Kidney (tissue), 14 donors: ENCODE measurements around the gene TEX54. TPM values are rescaled to one million over a fixed set of nuclear protein-coding genes. Genes with fewer than 3 reads are reported as not detected.

Experiments used
- DNase-seq, 5 donors: peaks; one replicate each; pipeline ENCODE4 v3.0.0-alpha.2; 2013 to 2020
- FAIRE-seq: peaks from 2 replicates; lab custom pipeline; 2012; peaks lifted over from hg19 to GRCh38; lab: Jason Lieb, UNC
- H3K27ac ChIP-seq, 2 donors: one replicate each; pipeline ENCODE4 v1.7.0; 2013; ENCODE audit warnings: low read depth in 2 of 2, low read length in 2 of 2, inconsistent platforms in 1 of 2
- H3K27me3 ChIP-seq: one replicate; pipeline ENCODE4 v1.7.1; 2013; ENCODE audit warnings: low read length, inconsistent platforms; ENCODE audit not compliant: control insufficient read depth, insufficient read depth
- H3K36me3 ChIP-seq, 3 donors: one replicate each; pipeline versions ENCODE4 v1.7.0 to v1.7.1; 2013; ENCODE audit warnings: low read length in 3 of 3, control low read depth in 1 of 3, inconsistent platforms in 1 of 3; ENCODE audit not compliant: insufficient read depth in 3 of 3, control insufficient read depth in 2 of 3
- H3K4me1 ChIP-seq, 3 donors: one replicate each; pipeline versions ENCODE4 v1.7.0 to v1.7.1; 2013; ENCODE audit warnings: low read length in 3 of 3, inconsistent platforms in 1 of 3, low read depth in 1 of 3; ENCODE audit not compliant: control insufficient read depth in 2 of 3, insufficient read depth in 2 of 3
- H3K4me3 ChIP-seq, 3 donors: one replicate each; pipeline versions ENCODE4 v1.7.0 to v1.8.1; 2013; ENCODE audit warnings: low read length in 3 of 3, control low read depth in 1 of 3, inconsistent platforms in 1 of 3
- H3K9ac ChIP-seq, 3 donors: one replicate each; pipeline versions ENCODE4 v1.7.0 to v1.7.1; 2013; ENCODE audit warnings: low read length in 3 of 3, control low read depth in 1 of 3, inconsistent platforms in 1 of 3
- H3K9me3 ChIP-seq, 3 donors: one replicate each; pipeline versions ENCODE4 v1.7.0 to v1.7.1; 2013; ENCODE audit warnings: low read length in 3 of 3, control low read depth in 1 of 3, inconsistent platforms in 1 of 3; ENCODE audit not compliant: control insufficient read depth in 2 of 3, insufficient read depth in 1 of 3
- intact Hi-C: fragments of 100-400 bp; cut with DNase I; formaldehyde crosslinking; loops from one replicate; pipeline ENCODE4 v1.11.1; 2022
- microRNA-seq: library from miRNA; unstranded; fragments of <30 nt; microRNA quantifications from one replicate; pipeline ENCODE4 v1.2.0, GENCODE V29; 2020
- polyA plus RNA-seq: library from polyadenylated mRNA; stranded (reverse); fragments of 350-450 nt; fragmentation: Illumina TruSeq; extraction: RNeasy Lipid Tissue Mini Kit (QIAGEN cat#74804); gene quantifications from one replicate; pipeline ENCODE4 v1.2.3, GENCODE V29; 2014; ENCODE audit warnings: low read depth, low replicate concordance; ENCODE audit not compliant: insufficient read depth
- total RNA-seq: library from RNA; stranded (reverse); fragmentation: NEBNext Ultra II Directional; extraction: Animal tissue kit (Norgen Biotek cat#: 25700); gene quantifications from one replicate; pipeline ENCODE4 v1.2.1, GENCODE V29; 2021
- TF ChIP-seq, protein P1 (sequence below): IDR thresholded peaks from 3 replicates; pipeline ENCODE4 v1.5.1; 2012; ENCODE audit warnings: mild to moderate bottlenecking, moderate library complexity, borderline replicate concordance; ENCODE audit not compliant: insufficient read depth; ENCODE audit errors: extremely low read depth
- donor health status: control.
- donor health status: control.
- donor health status: control.
- donor health status: control.
- donor health status: control.
- donor health status: DM: yes; HTN: yes; CAD: no.
- donor health status: Normal renal cell carcinoma (clear cell type).

TEX54 gene
- total and polyA plus RNA-seq, 2 donors from 2014 or later = not detected

DNA sequence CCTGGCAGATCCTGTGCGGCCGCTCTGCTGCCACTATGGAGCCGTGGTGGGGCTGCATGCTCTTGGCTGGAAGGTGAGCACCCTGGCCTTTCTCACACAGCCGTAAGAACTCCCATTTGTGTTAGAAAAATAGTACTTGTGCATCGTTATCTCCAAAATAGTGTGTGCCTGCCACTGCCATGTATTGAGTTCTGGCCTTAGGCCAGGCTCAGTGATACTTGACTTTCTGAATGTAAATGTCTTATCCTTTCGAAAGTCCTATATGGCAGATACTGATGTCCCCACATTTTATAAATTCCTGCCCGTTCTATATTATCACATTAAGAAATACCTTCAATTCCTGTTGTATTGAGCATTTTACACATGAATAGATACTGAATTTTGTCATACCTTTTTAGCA is 49.9 kb downstream of the TEX54 start:
- intact Hi-C loops = loop anchor here (10.0 kb wide), 1 partner anchor 82 kb away; no protein-coding TSS in a partner anchor
- Histone ChIP-seq H3K9ac (no peak overlapping the region), H3K27ac (no peak overlapping the region), H3K36me3 (peaks cover 0 to 18% (median 0%) of the 10 kb centered on the region in 3 donors), H3K4me3 (no peak overlapping the region), H3K4me1 (peaks cover 4 to 11% (median 9%) of the 10 kb centered on the region in 3 donors), H3K27me3 (no peaks in the 10 kb centered on the region), H3K9me3 (no peaks in the 10 kb centered on the region)
- TF ChIP-seq, protein P1, sequence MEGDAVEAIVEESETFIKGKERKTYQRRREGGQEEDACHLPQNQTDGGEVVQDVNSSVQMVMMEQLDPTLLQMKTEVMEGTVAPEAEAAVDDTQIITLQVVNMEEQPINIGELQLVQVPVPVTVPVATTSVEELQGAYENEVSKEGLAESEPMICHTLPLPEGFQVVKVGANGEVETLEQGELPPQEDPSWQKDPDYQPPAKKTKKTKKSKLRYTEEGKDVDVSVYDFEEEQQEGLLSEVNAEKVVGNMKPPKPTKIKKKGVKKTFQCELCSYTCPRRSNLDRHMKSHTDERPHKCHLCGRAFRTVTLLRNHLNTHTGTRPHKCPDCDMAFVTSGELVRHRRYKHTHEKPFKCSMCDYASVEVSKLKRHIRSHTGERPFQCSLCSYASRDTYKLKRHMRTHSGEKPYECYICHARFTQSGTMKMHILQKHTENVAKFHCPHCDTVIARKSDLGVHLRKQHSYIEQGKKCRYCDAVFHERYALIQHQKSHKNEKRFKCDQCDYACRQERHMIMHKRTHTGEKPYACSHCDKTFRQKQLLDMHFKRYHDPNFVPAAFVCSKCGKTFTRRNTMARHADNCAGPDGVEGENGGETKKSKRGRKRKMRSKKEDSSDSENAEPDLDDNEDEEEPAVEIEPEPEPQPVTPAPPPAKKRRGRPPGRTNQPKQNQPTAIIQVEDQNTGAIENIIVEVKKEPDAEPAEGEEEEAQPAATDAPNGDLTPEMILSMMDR = no peak
- FAIRE-seq = no peak
- DNase-seq = no peak

Small RNA genes lying within 50 kb of the gene (microRNA-seq; reads per million reads assigned to microRNA genes)
- gene MIR6514 (1.0 reads per million), gene MIR6748 (not detected)

Other genes starting within 250 kb of the TEX54 start
- gene TUT1, start 241.3 kb downstream of the TEX54 start, total RNA-seq = 29.5 TPM
- 18.7 TPM for gene TUT1, start 241.3 kb downstream of the TEX54 start, polyA plus RNA-seq
- 71.8 TPM for gene MTA2, start 231.0 kb downstream of the TEX54 start, total RNA-seq
- gene MTA2, start 231.0 kb downstream of the TEX54 start, polyA plus RNA-seq = 34.4 TPM
- gene EML3, start 220.1 kb downstream of the TEX54 start, total RNA-seq = 83.3 TPM
- 35.0 TPM for gene EML3, start 220.1 kb downstream of the TEX54 start, polyA plus RNA-seq
- gene ROM1, start 219.6 kb downstream of the TEX54 start, total RNA-seq = 7.9 TPM
- gene ROM1, start 219.6 kb downstream of the TEX54 start, polyA plus RNA-seq = 11.1 TPM
- gene B3GAT3, start 210.9 kb downstream of the TEX54 start, total RNA-seq = 50.6 TPM
- 66.2 TPM for gene B3GAT3, start 210.9 kb downstream of the TEX54 start, polyA plus RNA-seq
- gene GANAB, start 186.2 kb downstream of the TEX54 start, total RNA-seq = 309 TPM
- gene GANAB, start 186.2 kb downstream of the TEX54 start, polyA plus RNA-seq = 110 TPM
- gene INTS5, start 179.5 kb downstream of the TEX54 start, total RNA-seq = 21.2 TPM
- gene INTS5, start 179.5 kb downstream of the TEX54 start, polyA plus RNA-seq = 11.2 TPM
- gene C11orf98, start 167.6 kb downstream of the TEX54 start, total RNA-seq = 44.5 TPM
- gene C11orf98, start 167.6 kb downstream of the TEX54 start, polyA plus RNA-seq = 138 TPM
- gene CSKMT, start 167.5 kb downstream of the TEX54 start, total RNA-seq = 12.1 TPM
- gene CSKMT, start 167.5 kb downstream of the TEX54 start, polyA plus RNA-seq = 8.2 TPM
- gene UQCC3, start 161.2 kb downstream of the TEX54 start, total RNA-seq = 7.6 TPM
- gene UQCC3, start 161.2 kb downstream of the TEX54 start, polyA plus RNA-seq = 24.8 TPM
- 7.9 TPM for gene LBHD1, start 160.6 kb downstream of the TEX54 start, total RNA-seq
- 5.3 TPM for gene LBHD1, start 160.6 kb downstream of the TEX54 start, polyA plus RNA-seq
- gene UBXN1, start 153.8 kb downstream of the TEX54 start, total RNA-seq = 89.2 TPM
- 139 TPM for gene UBXN1, start 153.8 kb downstream of the TEX54 start, polyA plus RNA-seq
- gene LRRN4CL, start 143.3 kb downstream of the TEX54 start, total RNA-seq = 1.2 TPM
- 0.58 TPM for gene LRRN4CL, start 143.3 kb downstream of the TEX54 start, polyA plus RNA-seq
- gene BSCL2, start 125.4 kb downstream of the TEX54 start, total RNA-seq = 93.2 TPM
- 249 TPM for gene BSCL2, start 125.4 kb downstream of the TEX54 start, polyA plus RNA-seq
- not detected for gene GNG3, start 125.2 kb downstream of the TEX54 start, total RNA-seq
- 1.1 TPM for gene GNG3, start 125.2 kb downstream of the TEX54 start, polyA plus RNA-seq
- 49.0 TPM for gene HNRNPUL2, start 105.4 kb downstream of the TEX54 start, total RNA-seq
- gene HNRNPUL2, start 105.4 kb downstream of the TEX54 start, polyA plus RNA-seq = 37.1 TPM
- gene TTC9C, start 104.4 kb downstream of the TEX54 start, total RNA-seq = 24.8 TPM
- 39.2 TPM for gene TTC9C, start 104.4 kb downstream of the TEX54 start, polyA plus RNA-seq
- 15.0 TPM for gene ZBTB3, start 78.7 kb downstream of the TEX54 start, total RNA-seq
- 4.8 TPM for gene ZBTB3, start 78.7 kb downstream of the TEX54 start, polyA plus RNA-seq
- 66.0 TPM for gene POLR2G, start 71.3 kb downstream of the TEX54 start, total RNA-seq
- gene POLR2G, start 71.3 kb downstream of the TEX54 start, polyA plus RNA-seq = 143 TPM
- gene TAF6L, start 61.4 kb downstream of the TEX54 start, total RNA-seq = 27.1 TPM
- 19.3 TPM for gene TAF6L, start 61.4 kb downstream of the TEX54 start, polyA plus RNA-seq
- 57.1 TPM for gene TMEM179B, start 45.4 kb downstream of the TEX54 start, total RNA-seq
- 105 TPM for gene TMEM179B, start 45.4 kb downstream of the TEX54 start, polyA plus RNA-seq
- 16.5 TPM for gene TMEM223, start 40.8 kb downstream of the TEX54 start, total RNA-seq
- 34.9 TPM for gene TMEM223, start 40.8 kb downstream of the TEX54 start, polyA plus RNA-seq
- 83.8 TPM for gene NXF1, start 27.4 kb downstream of the TEX54 start, total RNA-seq
- 70.7 TPM for gene NXF1, start 27.4 kb downstream of the TEX54 start, polyA plus RNA-seq
- gene STX5, start 790 bp downstream of the TEX54 start, total RNA-seq = 39.6 TPM
- 44.6 TPM for gene STX5, start 790 bp downstream of the TEX54 start, polyA plus RNA-seq
- 48.9 TPM for gene WDR74, start 6.7 kb upstream of the TEX54 start, total RNA-seq
- 38.5 TPM for gene WDR74, start 6.7 kb upstream of the TEX54 start, polyA plus RNA-seq
- 203 TPM for gene SLC3A2, start 48.1 kb upstream of the TEX54 start, total RNA-seq
- gene SLC3A2, start 48.1 kb upstream of the TEX54 start, polyA plus RNA-seq = 299 TPM
- gene CHRM1, start 88.5 kb upstream of the TEX54 start, total RNA-seq = 0.44 TPM
- gene CHRM1, start 88.5 kb upstream of the TEX54 start, polyA plus RNA-seq = 0.22 TPM
- 2.4 TPM for gene SLC22A6, start 152.1 kb upstream of the TEX54 start, total RNA-seq
- 362 TPM for gene SLC22A6, start 152.1 kb upstream of the TEX54 start, polyA plus RNA-seq
- gene SLC22A8, start 183.0 kb upstream of the TEX54 start, total RNA-seq = 0.41 TPM
- 447 TPM for gene SLC22A8, start 183.0 kb upstream of the TEX54 start, polyA plus RNA-seq